ENCODE results near the gene PDE4B.

Gene PDE4B

GRCh38 chr1:66312271-66312990, 519.7 kb downstream of the PDE4B start:
- no peak for DNase-seq (ENCODE audit: low read depth)

GRCh38 chr1:66313429-66313828, 520.7 kb downstream of the PDE4B start:
- peak; percentile 29 for DNase-seq (ENCODE audit: low read depth)

GRCh38 chr1:66315671-66316070, 523.0 kb downstream of the PDE4B start:
- peak; percentile 57 for DNase-seq (ENCODE audit: low read depth)

- no peak for DNase-seq (ENCODE audit: low read depth)
Observed at GRCh38 chr1:66316464-66317247, 524.0 kb downstream of the PDE4B start.

- DNase-seq (ENCODE audit: low read depth): no peak
Observed at GRCh38 chr1:66317248-66317515, 524.5 kb downstream of the PDE4B start.

- DNase-seq (ENCODE audit: low read depth): no peak
Observed at GRCh38 chr1:66320231-66320630, 527.5 kb downstream of the PDE4B start.

GRCh38 chr1:66322462-66322861, 529.8 kb downstream of the PDE4B start:
- peak; percentile 61 for DNase-seq (ENCODE audit: low read depth)

GRCh38 chr1:66323958-66324625, 531.4 kb downstream of the PDE4B start:
- DNase-seq (ENCODE audit: low read depth): no peak

- DNase-seq (ENCODE audit: low read depth): no peak
Observed at GRCh38 chr1:66325594-66326380, 533.1 kb downstream of the PDE4B start.

- DNase-seq (ENCODE audit: low read depth): no peak
Observed at GRCh38 chr1:66326867-66327266, 534.2 kb downstream of the PDE4B start.

- DNase-seq (ENCODE audit: low read depth): no peak
Observed at GRCh38 chr1:66327588-66327987, 534.9 kb downstream of the PDE4B start.

- DNase-seq (ENCODE audit: low read depth): no peak
Observed at GRCh38 chr1:66328896-66329295, 536.2 kb downstream of the PDE4B start.

GRCh38 chr1:66330722-66331141, 538.0 kb downstream of the PDE4B start:
- peak; percentile 78 for DNase-seq (ENCODE audit: low read depth)

GRCh38 chr1:66331658-66332547, 539.2 kb downstream of the PDE4B start:
- DNase-seq (ENCODE audit: low read depth): peak; percentile 89

- no peak for DNase-seq (ENCODE audit: low read depth)
Observed at GRCh38 chr1:66332548-66332901, 539.8 kb downstream of the PDE4B start.

GRCh38 chr1:66333466-66334199, 540.9 kb downstream of the PDE4B start:
- DNase-seq (ENCODE audit: low read depth): no peak

- DNase-seq (ENCODE audit: low read depth): no peak
Observed at GRCh38 chr1:66334318-66334717, 541.6 kb downstream of the PDE4B start.

GRCh38 chr1:66335125-66335524, 542.4 kb downstream of the PDE4B start:
- no peak for DNase-seq (ENCODE audit: low read depth)

- DNase-seq (ENCODE audit: low read depth): no peak
Observed at GRCh38 chr1:66335859-66336640, 543.4 kb downstream of the PDE4B start.

GRCh38 chr1:66336641-66336990, 543.9 kb downstream of the PDE4B start:
- DNase-seq (ENCODE audit: low read depth): no peak
